HEK293 (cell line): ENCODE measurements around the gene AMPD3.

Experiments
- CTCF ChIP-seq: fragments of 450-650 bp; formaldehyde crosslinking; IDR thresholded peaks from 2 replicates; pipeline ENCODE4 v1.5.1; 2016; ENCODE audit warnings: missing biosample characterization, missing genetic modification characterization
- MYNN ChIP-seq: fragments of 450-650 bp; formaldehyde crosslinking; IDR thresholded peaks from 2 replicates; pipeline ENCODE4 v1.5.1; 2016; ENCODE audit warnings: missing biosample characterization, missing genetic modification characterization, borderline replicate concordance
- ZNF114 ChIP-seq: fragments of 450-650 bp; formaldehyde crosslinking; IDR thresholded peaks from 2 replicates; pipeline ENCODE4 v1.5.0; 2017; ENCODE audit warnings: missing biosample characterization, missing genetic modification characterization
- ZNF747 ChIP-seq: fragments of 450-650 bp; formaldehyde crosslinking; IDR thresholded peaks from 2 replicates; pipeline ENCODE4 v1.5.1; 2016; ENCODE audit warnings: missing biosample characterization, missing genetic modification characterization

GRCh38 chr11:10518891-10519290, 63.8 kb downstream of the AMPD3 start:
- TF ChIP-seq CTCF (tag by site-specific recombination) = no peak
- TF ChIP-seq MYNN (tag by site-specific recombination) = no peak
- no peak for TF ChIP-seq ZNF114 (tag by site-specific recombination)
- no peak for TF ChIP-seq ZNF747
